HS-5 (cell line): ENCODE results near the gene CDC42EP5.
"Not testable (repeated sequence)": the region's sequence is repeated elsewhere in the genome, so short reads cannot be mapped to it uniquely, and the experiment has no call there.

Experiments used
- DNase-seq: peaks from one replicate; pipeline ENCODE4 v3.0.0-alpha.2; 2012; ENCODE audit warnings: low read depth

Gene CDC42EP5

DNA sequence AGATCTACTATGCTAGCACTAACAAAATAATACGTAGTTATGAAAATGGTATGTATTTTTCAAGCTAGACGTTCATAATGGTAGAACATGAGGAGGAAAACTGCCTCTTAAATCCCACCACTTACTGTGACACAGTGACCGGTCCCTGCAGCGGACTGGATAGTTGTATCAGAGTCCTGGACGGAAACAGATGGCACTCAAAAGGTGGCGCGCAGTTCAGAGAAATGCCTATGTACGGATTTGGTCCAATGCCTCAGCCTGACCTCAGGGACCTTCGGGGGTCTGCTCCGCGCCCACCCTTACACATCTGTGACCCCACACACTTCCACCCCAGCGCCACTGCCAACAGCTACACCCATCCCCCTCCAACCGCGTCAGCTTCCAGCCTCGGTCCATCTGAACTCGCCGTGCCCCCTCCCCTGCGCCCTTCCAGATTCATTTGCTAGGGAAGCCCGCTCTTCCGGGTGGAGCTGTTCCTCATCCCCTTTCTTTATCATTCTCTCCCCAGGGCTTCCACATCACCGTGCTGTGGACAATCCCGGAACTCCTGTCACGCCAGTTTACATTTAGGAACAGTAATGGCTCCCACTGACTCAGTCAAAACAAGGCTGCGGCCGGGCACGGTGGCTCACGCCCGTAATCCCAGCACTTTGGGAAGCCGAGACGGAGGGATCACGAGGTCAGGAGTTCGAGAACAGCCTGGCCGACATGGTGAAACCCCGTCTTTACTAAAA is 24.9 kb downstream of the CDC42EP5 start:
- DNase-seq = no peak

DNA sequence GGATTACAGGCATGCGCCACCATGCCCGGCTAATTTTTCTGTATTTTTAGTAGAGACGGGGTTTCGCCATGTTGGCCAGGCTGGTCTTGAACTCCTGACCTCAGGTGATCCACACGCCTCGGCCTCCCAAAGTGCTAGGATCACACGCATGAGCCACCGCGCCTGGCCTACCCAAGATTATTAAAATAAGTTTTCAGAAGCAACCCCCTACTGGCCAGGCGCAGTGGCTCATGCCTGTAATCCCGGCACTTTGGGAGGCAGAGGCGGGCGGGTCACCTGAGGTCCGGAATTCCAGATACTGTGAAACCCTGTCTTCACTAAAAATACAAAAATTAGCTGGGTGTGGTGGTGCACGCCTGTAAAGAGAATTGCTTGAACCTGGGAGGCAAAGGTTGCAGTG is 26.7 kb downstream of the CDC42EP5 start:
- not testable (repeated sequence) for DNase-seq

GRCh38 chr19:54444737-54445136 is 28.4 kb downstream of the CDC42EP5 start:
- DNase-seq = no peak

- DNase-seq = no peak
Observed at GRCh38 chr19:54440641-54441040, 32.5 kb downstream of the CDC42EP5 start.

GRCh38 chr19:54439174-54439851 is 33.8 kb downstream of the CDC42EP5 start:
- DNase-seq = no peak

DNA sequence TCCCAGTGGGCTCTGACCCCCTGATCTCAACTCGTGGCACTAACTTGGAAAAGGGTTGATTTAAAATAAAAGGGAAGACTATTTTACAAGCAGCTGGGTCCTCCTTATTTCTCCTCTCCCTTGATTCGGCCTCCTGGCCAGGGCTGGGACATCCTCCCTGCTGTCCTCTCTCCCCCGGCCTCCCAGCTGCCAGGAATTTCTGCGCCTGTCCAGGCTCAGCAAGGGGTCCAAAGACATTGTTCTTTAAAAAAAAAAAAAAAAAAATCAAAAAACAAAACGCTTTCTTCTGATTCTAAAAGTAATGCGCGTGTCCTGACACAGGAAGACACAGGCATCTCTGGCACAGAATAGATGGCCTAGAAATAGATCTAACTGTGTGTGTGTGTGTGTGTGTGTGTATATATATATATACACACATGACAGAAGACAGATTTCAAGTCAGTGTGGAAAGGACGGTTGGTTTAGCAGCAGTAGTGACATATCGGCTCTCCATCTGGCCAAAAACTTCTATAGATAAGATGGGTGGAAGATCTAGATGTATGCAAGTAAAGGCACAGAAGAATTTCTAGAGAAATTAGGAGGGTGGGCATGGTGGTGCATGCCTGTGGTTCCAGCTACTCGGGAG is 36.4 kb downstream of the CDC42EP5 start:
- DNase-seq = no peak

DNA sequence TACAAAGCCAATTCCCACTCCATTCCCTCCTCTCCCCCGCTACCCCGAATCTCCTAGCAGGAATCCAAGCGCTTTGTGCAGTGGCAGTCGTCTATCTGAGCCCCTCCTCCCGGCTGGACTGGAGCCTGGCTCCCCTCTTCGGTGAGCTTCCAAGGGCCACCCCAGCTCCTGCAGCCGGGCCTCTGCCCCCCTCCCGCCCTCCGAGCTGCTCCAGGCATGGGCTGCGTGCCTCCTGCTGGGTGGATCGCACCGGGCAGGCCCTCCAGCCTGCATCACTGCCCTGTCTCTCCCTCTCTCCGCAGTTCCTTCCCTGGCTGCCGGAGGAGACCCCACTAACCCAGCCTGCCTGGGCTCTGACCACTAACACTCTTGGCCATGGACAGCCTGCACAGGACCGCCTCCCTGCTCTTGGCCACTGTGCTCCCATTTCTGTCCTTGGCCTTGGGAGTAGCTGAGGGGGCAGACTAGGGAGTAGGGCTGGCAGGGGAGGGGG is 37.0 kb downstream of the CDC42EP5 start:
- no peak for DNase-seq

DNA sequence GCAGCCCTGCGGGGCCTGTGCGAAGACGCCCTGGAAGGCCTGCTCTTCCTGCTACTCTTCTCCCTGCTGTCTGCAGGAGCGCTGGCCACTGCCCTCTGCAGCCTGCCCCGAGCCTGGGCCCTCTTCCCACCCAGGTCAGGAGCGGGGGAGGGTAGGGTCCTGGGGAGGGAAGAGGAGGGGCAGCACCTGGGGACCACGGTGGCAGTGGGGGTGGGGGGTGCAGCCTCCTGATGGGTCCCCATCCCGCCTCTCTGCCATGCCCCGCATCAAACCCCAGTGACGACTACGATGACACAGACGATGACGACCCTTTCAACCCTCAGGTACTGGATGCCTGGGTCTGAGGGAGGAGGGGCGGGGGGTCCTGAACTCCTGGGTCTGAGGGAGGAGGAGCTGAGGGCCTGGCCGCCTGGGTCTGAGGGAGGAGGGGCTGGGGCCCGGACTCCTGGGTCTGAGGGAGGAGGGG is 37.5 kb downstream of the CDC42EP5 start:
- no peak for DNase-seq

DNA sequence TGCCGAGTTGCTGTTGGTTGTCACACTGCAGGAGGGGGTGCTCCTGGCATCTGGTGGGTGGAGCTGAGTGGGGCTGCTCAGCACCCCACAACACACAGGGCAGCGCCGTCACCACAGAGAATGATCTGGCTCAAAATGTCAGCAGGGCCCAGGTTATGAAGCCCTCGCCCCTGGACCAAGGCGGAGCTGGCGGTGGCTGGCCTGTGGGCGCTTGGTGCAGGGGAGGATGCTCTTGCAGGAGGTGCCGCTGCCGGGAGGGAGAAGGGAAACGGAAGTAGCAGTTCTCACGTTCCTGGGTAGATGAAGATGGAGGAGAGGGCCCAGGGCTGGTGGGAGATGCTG is 38.3 kb downstream of the CDC42EP5 start:
- no peak for DNase-seq

DNA sequence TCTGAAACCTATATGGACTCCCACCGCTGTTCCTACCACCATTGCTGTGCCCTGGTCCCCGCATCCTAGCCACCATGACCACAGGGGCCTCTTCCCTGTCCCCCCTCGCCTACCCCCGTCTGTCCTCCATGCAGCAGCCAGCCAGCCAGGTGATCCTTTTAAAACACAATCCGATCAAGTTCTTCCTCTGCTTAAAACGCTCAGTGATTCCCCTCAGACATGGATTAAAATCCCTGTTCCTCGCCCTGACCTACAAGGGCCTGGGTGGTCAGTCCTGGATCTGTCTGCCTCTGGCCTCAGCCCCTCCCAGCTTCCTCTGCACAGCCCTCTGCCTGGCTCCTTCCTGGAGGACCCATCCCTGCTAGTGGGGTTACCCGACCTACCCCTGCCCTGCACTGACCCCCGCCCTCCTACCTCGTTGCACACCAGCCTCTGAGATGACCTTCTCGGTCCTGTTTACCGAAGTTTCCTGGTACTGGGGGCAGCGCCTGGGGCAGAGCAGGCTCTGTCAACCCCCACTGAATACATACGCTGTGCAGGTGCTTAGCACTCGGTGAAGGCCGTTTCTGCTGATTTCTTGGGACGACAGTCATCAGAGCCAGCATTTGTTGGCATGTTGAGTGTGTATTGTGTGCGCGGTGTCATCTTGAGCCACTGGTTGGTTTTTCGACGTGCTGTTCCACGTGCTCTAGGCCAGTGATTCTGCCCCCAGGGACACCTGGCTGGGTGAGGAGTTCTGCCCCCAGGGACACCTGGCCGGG is 38.8 kb downstream of the CDC42EP5 start:
- no peak for DNase-seq

DNA sequence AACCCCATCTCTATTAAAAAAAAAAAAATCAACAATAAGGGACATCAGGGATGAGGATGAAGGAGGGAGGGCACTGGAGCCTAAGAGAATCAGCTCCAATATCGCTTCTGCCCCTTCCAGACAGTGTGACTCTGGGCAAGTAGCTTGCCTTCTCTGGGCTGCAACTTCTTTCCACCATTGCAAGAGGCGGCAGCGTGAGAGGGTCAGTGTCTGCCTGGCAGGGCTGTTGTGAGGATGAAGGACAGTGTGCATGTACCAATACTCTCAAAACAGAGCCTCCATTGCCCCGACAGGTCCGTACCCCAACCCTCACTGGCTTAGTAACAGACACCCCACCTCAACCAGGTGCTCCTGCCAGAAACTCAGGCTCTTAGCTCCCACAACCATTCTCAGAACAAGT is 39.4 kb downstream of the CDC42EP5 start:
- DNase-seq = no peak

GRCh38 chr19:54432144-54432738 is 40.9 kb downstream of the CDC42EP5 start:
- DNase-seq = no peak

- DNase-seq = no peak
Observed at GRCh38 chr19:54431255-54431838, 41.7 kb downstream of the CDC42EP5 start.

DNA sequence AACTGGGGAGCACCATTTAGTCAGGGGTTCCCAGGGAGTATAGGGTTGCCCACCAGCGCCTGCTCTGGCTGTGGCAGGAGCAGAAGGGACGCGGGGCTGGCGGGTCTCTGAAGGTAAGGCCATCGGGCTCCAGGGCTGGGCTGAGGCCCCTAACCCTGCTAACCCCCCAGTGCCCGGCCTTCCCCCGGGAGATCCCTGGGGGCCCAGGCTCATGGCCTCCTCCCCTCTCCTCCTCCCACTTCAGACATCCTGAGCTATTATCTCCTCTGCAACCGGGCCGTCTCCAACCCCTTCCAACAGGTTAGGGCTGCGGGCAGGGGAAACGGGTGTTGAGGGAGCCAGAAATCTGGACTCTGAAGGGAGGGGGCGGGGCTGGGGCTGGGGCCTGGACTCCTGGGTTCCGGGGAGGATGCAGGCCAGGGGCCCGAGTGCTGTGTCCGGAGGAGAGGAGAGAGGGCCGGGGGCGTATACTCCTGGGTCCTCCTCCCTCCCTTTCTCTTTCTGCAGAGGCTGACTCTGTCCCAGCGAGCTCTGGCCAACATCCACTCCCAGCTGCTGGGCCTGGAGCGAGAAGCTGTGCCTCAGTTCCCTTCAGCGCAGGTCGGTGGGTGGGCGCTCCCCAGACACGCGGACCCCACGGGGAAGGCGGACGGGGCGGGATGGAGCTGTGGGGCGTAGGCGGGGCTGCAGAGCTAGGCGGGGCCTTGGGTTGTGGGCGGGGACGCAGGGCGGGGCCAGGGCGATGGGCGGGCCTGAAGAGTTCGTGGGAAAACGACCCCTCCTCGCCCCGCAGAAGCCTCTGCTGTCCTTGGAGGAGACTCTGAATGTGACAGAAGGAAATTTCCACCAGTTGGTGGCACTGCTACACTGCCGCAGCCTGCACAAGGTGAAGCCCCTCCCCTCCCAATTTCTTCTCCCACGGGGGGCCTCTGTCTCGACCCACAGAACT is 42.5 kb downstream of the CDC42EP5 start:
- no peak for DNase-seq

GRCh38 chr19:54429545-54430227 is 43.4 kb downstream of the CDC42EP5 start:
- no peak for DNase-seq

GRCh38 chr19:54429176-54429495 is 44.0 kb downstream of the CDC42EP5 start:
- no peak for DNase-seq

- no peak for DNase-seq
Observed at GRCh38 chr19:54428323-54429175, 44.5 kb downstream of the CDC42EP5 start.

DNA sequence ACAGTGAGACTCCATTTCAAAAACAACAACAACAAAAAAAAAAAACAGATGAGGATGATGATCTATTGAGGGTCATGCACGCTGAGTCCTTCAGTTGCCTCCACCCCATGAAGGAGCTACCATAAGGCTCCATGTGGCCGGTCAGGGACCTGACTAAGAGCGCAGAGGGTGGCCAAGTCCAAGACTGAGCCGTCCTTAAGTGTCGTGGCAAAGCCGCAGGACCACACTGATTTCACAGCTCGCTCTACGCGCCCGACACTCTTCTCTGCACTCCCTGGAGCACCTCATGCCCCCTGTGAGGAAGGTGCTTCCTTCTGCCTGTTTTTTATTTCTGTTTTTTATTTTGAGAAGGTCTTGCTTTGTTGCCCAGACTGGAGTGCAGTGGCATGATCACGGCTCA is 45.5 kb downstream of the CDC42EP5 start:
- DNase-seq = no peak
